Epidermal melanocyte (primary cell): ENCODE measurements around the gene C17orf114.

Experiments used
- DNase-seq: peaks from one replicate; pipeline ENCODE4 v3.0.0; 2011; ENCODE audit warnings: low spot score; ENCODE audit not compliant: insufficient read length

Gene C17orf114

DNA sequence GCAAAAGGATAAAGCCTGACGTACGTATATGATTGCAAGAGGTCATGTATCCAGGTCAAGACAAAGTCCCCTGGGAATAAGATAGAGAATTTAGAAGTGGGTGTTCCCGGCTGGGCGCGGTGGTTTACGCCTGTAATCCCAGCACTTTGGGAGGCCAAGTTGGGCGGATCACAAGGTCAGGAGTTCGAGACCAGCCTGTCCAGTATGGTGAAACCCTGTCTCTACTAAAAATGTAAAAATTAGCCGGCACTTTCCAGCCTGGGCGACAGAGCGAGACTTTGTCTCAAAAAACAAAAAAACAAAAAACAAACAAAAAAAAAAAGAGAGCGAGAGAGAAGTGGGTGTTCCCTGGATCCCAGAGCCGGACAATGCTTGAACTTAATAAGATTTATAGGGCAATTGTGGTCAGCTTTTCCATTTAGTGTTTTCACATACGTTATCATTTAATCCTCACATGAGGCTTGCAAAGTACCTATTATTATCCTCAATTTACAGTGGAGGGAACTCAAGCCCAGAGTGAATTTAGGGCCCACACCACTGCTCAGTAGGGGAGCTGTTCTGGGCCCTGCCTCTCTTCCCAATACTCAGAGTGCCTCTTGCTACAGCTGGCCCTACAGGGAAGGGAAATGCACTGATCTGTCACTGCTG, 13.8 kb downstream of the C17orf114 start:
- no peak for DNase-seq

DNA sequence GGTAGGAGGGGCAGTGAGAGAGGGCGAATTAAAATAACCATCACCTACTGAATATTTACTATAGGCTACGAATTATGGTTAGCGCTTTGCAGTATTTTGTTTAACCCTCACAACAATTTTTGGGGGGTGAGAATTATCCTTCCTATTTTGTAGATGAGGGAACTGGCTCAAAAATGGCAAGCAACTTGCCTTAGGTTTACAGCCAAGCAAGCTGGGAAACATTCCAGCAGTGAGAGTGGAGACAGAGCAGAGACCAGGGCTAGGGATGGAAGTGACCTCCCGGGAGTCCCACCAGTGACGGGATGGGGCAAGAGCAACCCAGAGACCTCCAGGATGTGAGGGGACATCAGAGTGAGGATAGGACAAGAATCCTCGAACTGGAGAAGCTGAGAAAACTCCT, 15.6 kb downstream of the C17orf114 start:
- no peak for DNase-seq

DNA sequence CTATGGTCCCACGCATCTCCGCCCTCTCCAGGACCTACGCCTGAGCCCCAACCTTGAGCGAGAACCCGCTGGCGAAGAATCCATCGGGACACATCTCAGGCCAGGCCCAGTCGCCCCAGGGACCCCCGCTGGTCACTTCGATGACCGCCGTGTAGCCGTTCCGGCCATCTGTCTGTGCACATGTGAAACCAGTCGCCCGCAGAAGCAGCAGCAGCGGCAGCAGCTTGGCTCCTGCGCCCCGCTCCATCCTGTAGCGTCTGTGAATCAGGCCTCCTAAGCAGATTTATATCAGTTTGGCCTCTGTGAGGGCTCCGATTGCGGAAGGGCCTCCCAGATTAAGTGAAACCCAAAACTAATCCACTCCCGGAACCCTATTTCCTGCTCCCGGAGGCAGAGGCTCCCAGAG, 16.0 kb downstream of the C17orf114 start, which contains the start of gene VMO1:
Gene VMO1, minus strand, starts transcription at position 259 of the 406 bp plus-strand sequence. Its CDS starts 12 bp downstream, at position 247.
- no peak for DNase-seq

DNA sequence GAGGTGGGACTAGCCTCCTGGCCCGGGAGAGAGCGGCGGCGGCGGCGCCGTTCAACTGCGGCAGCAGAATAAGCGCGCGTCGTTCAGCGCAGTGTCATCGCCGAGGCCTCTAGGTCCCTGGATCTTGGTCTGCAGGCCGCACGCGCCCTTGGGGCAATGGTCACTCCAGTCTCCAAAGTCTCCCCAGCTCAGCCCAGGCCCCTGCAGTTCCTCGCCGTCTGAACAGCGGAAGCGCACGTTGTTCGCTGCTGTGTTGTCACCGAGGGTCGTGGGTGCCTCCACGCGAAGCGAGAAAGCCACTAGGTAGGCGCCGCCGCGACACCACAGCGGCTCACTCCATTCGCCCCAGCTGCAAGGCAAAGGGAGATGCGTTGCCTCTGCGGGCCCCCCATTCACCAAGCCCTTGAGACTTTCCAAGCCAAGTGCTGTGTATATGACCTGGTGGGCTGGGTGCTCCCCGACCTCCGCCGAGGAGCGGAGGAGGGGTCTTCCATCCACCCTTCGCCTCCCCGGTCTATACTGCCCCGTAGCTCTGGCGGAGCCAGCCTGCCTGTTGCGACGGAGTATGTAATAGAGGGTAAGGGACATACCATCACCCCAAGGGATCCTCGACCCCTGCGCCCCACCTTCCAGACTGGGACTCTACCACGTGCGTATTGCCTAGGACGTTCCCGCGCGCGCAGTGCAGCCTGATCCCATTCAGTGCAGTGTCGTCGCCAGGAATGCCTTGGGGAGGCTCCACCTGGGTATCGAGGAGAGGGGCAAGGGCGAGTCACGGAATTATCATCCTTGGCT, 16.6 kb downstream of the C17orf114 start:
- DNase-seq = no peak

DNA sequence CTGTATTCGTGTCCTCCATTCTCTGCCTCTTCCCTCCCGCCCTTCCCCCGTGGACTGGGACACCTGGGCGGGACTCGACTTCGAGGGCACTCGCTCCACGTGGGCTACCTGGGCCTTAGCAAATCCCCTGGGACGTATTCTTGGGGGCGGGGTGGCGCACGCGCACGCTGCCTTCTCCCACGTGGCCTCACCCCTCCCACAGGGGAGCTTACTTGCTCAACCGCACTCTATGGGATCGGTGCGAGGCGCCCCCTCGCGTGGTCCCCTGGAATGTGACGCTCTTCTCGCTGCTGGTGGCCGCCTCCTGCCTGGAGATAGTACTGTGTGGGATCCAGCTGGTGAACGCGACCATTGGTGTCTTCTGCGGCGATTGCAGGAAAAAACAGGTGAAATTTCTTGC, 19.5 kb downstream of the C17orf114 start:
- no peak for DNase-seq

DNA sequence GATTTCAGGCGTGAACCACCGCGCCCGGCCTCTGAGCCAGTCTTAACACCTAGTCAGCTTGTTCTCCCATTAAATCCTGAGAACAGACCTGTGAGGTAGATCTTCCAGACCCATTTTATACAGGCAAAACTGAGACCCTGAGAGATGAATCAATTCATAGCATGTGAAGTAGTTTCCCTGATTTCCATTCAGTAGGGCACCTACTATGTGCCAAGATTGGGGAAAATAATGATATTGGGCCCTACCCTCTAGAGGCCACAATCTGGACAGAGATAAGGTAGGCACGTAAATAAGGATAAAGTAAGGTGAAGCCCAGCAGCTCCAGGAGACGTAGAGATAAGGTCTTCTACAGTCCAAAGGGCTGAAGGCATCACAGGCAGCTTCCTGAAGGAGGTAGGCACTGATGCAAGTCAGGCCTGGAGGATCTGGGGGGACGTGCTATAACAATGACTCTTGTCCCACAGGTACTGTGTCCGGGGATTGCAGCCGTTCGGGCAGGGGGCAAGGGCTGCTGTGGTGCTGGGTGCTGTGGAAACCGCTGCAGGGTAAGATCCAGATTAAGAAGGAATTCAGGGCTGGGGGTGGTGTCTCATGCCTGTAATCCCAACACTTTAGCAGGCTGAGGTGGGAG, 21.7 kb downstream of the C17orf114 start:
- no peak for DNase-seq

DNA sequence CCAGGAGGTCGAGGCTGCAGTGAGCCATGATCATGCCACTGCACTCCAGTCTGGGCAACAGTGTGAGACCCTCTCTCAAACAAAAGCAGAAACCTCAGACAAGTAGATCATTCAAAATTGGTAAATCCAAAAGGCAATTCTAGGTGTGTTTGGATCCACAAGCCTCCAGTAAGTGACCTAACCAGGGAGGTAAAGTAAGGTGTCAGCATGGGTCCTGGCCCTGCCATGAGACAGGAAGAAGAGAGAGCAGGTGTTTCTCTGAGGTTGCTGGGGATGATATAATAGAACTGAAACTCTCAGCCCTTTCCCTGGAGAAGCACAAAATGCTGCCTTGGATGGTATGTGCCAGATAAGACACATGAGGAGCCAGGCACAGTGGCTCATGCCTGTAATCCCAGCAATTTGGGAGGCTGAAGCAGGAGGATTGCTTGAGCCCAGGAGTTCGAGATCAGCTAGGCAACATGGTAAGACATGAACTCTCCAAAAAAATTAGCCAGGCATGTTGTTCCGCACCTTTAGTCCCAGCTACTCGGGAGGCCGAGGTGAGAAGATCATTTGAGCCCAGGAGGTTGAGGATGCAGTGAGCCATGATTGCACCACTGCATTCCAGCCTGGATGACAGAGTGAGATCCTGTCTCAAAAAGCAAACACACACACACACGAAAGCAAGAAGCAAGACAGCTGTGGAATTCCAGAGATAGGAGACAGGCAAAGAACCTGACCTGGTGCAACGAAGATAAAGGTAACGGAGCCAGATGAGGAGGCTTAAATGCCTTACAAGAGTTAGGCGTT, 24.0 kb downstream of the C17orf114 start:
- no peak for DNase-seq

DNA sequence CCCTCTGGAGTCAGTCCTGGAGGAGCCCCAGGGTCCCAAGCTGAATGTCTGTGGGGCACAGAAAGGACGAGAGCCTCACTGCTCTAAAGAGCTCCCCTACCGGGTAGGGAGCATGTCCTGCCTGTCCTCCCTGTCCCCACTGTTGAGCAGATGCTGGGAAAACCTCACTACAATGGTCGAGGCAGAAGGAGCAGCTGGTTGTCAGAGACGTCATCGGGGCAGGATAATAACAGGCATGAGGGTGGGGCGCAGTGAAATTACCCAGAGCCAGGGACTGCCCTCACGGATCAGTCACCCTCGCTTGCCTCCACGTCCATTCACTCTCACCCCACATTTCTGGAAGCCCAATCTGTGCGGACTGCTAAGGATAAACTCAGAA, 29.9 kb downstream of the C17orf114 start:
- DNase-seq = no peak

DNA sequence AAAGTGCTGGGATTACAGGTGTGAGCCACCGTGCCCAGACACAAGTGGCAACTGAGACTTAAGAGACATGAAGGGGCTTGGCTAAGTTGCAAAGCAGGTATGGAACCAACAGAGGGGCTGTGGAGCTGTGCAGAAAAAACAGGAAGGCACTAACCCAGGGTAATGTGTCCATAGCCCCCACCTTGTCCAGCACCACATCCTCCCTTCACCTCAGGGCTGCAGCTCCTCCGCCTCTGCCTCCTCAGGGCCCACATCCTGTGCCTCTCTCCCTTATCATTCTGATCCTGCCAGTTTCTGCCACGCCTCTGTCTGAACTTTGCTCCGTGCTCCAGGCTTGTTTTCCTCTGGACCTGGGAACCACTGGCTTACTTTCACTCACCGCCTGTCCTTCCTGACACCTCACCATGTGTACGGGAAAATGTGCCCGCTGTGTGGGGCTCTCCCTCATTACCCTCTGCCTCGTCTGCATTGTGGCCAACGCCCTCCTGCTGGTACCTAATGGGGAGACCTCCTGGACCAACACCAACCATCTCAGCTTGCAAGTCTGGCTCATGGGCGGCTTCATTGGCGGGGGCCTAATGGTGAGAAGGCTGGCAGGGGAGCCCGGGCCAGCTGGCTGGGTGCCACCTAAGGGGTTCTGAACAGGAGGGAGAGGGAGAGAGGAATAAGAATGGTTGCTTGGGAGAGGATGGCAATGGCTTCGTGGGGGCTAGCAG, 30.5 kb downstream of the C17orf114 start, which contains the start of gene TM4SF5:
Gene TM4SF5, plus strand, starts transcription at position 368 of the 716 bp plus-strand sequence. Its CDS starts 37 bp downstream, at position 405.
- DNase-seq = no peak

DNA sequence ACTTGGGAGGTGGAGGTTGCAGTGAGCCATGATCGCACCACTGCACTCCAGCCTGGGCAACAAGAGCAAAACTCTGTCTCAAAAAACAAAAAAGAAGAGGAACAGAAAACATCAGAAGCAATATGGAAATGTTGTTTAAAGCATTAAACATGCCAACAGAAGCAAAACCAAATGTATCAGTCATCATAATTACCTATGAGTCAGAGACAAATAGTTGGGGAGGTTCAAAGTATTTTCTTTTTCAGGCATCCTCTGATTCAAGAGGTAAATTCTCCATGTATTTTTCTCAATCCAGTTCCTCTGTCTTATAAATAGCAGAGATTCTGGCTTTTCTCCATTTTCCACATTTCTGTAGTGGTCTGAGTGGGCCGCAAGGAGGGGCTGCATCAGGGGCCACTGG, 32.5 kb downstream of the C17orf114 start:
- no peak for DNase-seq

DNA sequence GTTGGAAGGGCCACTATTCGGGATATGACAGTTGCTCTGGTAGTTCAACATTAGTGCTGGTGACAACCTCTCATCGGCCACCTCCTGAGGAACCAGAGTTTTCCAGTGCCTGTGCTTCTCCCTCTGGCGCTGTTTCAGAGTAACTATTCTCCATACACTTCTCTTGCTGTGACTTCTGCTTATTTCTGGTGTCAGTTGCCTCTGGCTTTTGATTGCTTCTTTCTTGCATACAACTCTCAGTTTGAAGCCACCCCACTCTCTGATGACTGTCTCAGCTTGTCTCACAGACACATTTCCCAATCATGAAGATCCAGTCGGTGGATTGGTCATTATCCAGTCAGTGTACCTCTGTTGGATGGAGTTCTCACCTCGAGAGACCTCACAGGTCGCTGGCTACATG, 33.8 kb downstream of the C17orf114 start:
- DNase-seq = no peak

DNA sequence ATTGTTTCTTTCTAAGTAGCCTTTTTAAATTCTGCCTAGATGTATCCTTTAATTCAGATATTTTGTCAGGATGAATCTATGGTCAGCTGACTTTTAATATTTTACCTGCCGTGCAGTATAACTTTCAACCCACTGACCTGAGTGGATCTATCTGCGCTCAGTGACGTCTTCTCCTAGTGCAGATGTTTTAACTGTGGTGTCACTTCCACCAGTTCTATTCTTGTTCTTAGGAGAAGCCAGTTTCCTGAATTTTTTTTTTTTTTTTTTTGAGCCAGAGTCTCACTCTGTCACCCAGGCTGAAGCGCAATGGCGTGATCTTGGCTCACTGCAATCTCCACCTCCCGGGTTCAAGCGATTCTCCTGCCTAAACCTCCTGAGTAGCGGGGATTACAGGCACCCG, 35.4 kb downstream of the C17orf114 start:
- DNase-seq = no peak

DNA sequence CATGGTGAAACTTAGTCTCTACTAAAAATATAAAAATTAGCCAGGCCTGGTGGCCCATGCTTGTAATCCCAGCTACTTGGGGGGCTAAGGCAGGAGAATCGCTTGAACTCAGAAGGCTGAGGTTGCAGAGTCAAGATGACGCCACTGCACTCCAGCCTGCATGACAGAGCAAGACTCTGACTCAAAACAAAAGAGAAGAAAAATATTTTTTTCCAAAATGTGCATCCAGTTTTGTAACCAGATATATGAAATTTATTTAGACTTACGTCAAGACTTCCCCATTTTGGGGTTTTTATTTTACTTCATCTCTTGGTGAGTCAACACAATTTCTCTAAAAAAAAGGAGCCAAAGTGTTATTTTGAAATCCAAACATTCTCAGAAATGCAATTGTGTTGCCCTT, 35.9 kb downstream of the C17orf114 start:
- DNase-seq = no peak

DNA sequence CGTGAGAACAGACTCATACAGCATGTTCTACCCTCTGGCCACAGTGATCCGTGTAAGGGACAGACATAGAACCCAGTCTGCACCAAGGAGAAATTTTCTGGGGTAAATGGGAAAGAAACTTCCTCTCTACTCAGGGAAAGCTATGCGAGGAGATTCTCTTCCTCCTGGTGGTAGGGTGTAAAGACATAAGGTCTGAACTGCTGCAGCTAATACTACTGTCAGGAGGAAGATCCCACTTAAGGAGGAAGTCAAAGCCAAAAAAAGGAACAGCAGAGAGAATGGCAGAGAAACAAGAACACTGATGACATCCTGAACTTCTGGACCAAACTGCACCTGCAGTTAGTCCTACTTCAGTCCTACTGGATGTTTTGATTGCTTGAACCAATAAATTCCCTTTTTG, 37.5 kb downstream of the C17orf114 start:
- DNase-seq = no peak

DNA sequence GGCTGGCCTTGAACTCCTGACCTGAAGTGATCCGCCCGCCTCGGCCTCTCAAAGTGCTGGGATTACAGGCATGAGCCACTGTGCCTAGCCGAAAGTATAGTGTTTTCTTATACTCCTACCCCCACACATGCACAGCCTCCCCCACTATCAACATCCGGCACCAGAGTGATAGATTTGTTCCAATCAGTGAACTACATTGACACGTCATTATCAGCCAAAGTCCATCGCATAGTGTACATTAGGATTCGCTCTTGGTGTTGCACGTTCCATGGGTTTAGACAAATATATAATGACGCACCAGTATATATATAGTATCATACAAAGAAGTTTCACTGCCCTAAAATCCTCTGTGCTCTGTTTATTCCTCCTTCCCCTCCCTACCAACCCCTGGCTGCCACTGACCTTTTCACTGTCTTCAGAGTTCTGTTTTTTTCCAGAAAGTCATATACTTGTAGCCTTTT, 42.3 kb downstream of the C17orf114 start:
- no peak for DNase-seq

DNA sequence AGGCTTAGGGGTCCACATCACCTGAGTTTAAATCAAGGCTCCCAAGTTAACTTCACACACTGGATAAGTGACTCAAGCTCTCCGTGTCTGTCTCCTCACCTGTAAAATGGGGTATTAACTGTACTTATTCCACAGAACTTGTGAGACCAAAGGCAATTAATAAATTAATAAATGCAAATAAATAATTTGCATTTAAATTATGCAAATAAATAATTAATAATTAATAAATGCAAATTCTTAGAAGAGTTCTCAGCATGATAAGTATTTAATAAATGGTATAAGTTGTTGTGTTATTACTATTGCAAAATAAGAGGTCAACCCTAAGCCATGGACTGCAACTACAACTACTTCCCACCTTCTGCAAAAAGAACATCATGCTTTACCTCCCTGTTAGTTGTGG, 48.7 kb downstream of the C17orf114 start:
- DNase-seq = no peak

DNA sequence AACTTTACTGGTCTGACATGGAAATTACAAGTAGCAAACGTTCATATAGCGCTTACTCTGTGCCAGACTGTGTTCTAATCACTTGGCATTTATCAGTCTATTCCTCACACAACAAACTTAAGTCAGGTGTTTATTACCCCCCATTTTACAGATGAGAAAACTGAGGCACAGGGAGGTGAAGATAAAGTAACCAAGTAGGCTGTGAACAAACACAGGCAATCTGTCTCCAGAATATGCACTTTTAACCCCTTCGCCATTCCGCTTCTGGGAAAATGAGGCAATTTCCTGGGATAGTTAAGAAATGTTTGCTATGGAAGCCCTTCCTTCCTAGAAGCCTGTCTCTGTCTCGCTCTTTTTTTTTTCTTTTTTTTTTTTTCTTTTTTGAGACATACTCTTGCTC, 50.2 kb downstream of the C17orf114 start:
- DNase-seq = no peak
